HG02852 (cell line): ENCODE measurements around the gene GABARAPL1.

Source experiments
- ATAC-seq: cut with Tn5 transposase; IDR thresholded peaks from one replicate; pipeline ENCODE4 v1.9.1; 2021; ENCODE audit warnings: mild to moderate bottlenecking, moderate library complexity; ENCODE audit not compliant: unreplicated experiment

Gene GABARAPL1

GRCh38 chr12:10226731-10227130, 14.1 kb downstream of the GABARAPL1 start:
- no peak for ATAC-seq

GRCh38 chr12:10227648-10228047, 15.0 kb downstream of the GABARAPL1 start:
- ATAC-seq, result no peak

DNA sequence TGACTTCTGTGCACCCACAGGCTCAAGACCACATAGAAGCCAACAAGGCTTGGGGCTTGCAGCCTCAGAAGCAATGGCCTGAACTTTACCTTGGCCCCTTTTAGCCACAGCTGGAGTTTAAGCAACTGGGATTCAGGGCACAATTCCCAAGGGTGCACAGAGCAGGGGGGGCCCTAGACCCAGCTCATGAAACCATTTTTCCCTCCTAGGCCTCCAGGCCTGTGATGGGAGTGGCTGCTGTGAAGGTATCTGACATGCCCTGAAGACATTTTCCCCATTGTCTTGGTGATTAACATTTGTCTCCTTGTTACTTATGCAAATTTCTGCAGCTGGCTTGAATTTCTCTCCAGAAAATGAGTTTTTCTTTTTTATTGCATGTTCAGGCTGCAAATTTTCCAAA, 21.9 kb downstream of the GABARAPL1 start:
- ATAC-seq, result no peak

DNA sequence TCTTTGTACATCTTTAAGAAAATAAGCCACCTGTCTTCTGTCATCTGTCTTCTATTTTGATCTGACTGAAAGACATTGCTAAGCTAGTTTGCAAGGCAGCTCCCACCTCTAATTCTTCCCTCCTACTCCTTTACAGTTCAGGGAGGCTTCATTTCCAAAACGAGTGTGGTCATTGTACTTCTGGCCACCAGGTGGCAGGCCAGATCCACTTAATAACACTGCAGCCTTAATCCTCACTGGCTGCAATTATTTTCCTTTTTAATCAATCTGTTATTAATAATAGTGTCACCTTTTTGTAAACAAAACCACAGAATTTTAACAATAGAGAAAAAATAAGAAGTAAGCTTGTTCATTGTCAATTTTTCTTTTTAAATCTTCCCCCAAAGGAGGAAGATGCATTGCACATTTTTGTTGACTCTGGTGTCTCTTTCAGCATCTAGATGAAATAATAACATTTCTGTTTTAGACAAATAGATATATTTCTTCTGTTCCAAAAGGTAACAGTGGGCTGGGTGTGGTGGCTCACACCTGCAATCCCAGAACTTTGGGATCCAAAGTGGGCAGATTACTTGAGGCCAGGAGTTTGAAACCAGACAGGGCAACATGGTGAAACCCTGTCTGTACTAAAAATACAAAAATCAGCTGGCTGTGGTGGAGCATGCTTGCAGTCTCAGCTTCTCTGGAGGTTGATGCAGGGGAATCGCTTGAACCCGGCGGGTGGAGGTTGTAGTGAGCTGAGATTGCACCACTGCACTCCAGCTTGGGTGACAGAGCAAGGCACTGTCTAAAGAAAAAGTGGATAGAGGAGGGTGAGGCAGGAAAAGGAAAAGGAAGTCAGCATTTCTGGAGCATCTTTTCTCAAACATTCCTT, 23.3 kb downstream of the GABARAPL1 start:
- no peak for ATAC-seq

- no peak for ATAC-seq
These were observed 24.0 kb downstream of the GABARAPL1 start for GRCh38 chr12:10236720-10237119.

DNA sequence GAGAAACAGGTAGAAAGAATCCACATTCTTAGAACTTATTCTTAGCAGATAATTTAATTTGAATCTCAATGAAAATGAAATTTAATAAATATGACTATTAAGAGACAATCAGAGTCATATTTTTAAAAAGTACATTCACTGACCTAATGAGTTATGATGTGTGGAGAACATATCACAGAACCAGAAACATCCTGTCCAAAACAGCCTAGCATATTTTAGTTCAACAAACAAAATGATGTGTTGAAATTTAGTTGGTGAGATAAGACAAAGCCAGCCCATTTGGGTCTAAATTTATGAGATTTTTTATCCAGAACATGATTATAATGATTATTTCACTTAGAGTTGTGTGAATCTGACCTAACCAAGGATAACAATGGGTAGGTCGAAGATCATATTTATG, 25.8 kb downstream of the GABARAPL1 start:
- no peak for ATAC-seq

- no peak for ATAC-seq
These were observed 28.6 kb downstream of the GABARAPL1 start for GRCh38 chr12:10241290-10241689.

- ATAC-seq, result no peak
These were observed 29.1 kb downstream of the GABARAPL1 start for GRCh38 chr12:10241727-10242126.

DNA sequence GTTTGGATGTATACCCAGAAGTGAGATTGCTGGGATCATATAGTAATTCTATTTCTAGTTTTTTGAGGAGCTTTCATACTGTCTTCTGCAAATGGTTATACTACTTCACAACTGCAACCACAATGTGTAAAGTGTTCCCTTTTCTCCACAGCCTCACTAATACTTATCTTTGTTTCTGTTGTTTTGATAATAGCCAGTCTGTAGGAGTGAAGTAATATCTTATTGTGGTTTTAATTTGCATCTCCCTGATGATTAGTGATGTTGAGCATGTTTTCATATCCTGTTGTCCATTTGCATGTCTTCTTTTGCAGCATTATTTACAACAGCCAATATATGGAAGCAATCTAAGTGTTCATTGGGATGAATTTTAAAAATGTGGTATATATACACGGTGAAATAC, 29.9 kb downstream of the GABARAPL1 start:
- no peak for ATAC-seq

- ATAC-seq, result peak; percentile 90
These were observed 31.3 kb downstream of the GABARAPL1 start for GRCh38 chr12:10243818-10244520.

- ATAC-seq, result no peak
These were observed 34.9 kb downstream of the GABARAPL1 start for GRCh38 chr12:10247436-10248058.

DNA sequence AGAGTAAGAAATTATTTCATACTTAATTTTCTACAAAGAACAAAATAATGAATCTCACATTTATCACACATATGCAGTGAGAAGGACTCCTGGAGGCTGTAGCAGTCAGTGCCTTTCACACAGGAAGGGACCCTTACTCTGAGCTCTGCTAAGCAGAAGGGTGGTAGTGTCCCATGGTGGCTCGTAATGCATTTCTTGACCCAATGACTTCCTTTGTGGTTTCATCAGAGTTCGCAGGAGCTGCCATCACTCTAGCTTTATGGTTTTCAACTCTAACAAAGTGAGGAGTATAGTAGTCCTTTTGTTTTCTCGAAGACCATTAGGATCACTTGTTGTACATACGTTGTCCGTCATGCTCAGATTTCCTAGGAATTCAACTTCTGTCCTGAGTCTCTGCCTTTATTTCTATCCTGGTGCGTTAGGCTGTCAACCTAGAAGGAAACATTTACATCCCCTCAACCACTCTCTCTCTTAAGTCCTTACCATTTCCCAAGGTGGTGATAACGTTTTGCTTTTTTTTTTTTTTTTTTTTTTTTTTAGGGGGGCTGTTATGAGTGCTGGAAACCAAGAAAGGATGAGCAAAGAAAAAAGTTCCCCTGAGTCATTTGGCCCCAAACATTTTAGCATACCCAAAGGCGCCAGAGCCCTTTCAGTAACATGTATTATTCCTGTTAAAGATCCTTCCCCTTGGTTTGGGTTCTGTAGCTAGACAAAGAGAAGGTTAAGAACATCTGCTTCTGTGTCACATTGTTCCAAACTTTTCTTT, 37.2 kb downstream of the GABARAPL1 start:
- no peak for ATAC-seq

GRCh38 chr12:10251669-10252068, 39.0 kb downstream of the GABARAPL1 start:
- no peak for ATAC-seq

DNA sequence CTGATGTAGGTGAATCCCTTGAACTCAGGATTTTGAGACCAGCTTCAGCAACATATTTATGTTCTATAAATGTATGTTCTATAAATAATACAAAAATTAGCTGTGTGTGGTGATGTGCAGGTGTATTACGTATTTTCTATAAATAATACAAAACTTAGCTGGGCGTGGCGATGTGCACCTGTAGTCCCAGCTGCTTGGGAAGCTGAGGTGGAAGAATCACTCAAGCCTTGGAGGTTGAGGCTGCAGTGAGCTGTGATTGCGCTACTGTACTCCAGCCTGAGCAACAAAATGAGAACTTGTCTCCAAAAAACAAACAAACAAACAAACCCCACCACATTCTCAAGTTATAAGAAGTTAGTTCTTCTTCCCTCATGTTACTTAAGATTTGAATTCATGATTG, 39.5 kb downstream of the GABARAPL1 start:
- no peak for ATAC-seq

- no peak for ATAC-seq
These were observed 43.4 kb downstream of the GABARAPL1 start for GRCh38 chr12:10256064-10256463.

DNA sequence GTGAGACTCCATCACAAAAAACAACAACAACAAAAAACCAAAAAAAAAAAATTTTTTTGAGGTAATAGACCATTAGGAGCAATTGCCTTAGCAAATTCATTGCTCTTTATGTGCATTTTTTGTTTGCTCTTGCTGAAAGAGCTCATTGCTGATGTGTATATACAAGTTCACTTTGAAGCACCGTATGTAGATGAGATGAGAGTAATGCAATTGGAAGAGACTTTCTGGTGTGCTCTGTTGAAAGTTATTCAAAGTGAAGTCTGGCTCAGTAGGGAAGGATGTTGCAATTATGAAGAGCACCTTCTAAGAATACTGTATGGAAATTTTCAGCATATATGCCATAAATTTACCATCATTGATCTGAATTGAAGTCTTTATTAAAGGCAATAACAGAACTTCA, 48.2 kb downstream of the GABARAPL1 start:
- no peak for ATAC-seq

DNA sequence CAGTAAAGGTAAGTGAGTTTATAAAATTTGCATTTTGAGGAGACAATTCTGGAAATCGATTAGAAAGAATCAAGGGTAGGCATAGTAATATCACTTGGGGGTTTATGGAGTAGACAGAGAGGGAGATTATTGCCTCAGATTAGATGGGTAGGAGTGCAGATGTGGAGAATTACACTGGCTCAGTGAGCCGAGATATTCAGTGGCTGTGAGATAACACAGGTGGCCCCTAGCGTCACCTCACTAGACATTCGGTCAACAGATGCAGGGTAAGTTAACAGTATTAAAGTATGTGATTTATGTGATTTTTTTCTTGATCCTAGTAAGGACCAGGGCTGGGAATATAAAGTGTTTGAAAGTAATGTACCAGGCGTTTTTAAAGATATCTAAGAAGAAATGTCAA, 55.4 kb downstream of the GABARAPL1 start:
- no peak for ATAC-seq

GRCh38 chr12:10272467-10272866, 59.8 kb downstream of the GABARAPL1 start:
- ATAC-seq, result no peak
